ENCODE measurements around the gene DOLPP1. TPM values are rescaled to one million over a fixed set of nuclear protein-coding genes. Genes with fewer than 3 reads are reported as not detected.

Gene DOLPP1
- total RNA-seq, 1 donor from 2014 or later = 21.5 TPM

GRCh38 chr9:129136446-129137035, 55.6 kb downstream of the DOLPP1 start:
- intact Hi-C loops (cut with micrococcal nuclease) = no loop called here

- intact Hi-C loops (cut with micrococcal nuclease) = loop anchor here (2.0 kb wide), 2 partner anchors 57 to 645 kb away; partner anchors contain the start of gene DOLPP1
Measured at GRCh38 chr9:129137292-129138143, 56.6 kb downstream of the DOLPP1 start.

- intact Hi-C loops (cut with micrococcal nuclease) = loop anchor here (2.0 kb wide), 2 partner anchors 57 to 645 kb away; partner anchors contain the start of gene DOLPP1
Measured at GRCh38 chr9:129138144-129138462, 57.2 kb downstream of the DOLPP1 start.

GRCh38 chr9:129138476-129139232, 57.7 kb downstream of the DOLPP1 start:
- intact Hi-C loops (cut with micrococcal nuclease) = loop anchor here (1.0 to 2.0 kb wide), 7 partner anchors 7 to 644 kb away; partner anchors contain the start of gene DOLPP1

GRCh38 chr9:129139233-129139992, 58.5 kb downstream of the DOLPP1 start:
- intact Hi-C loops (cut with micrococcal nuclease) = loop anchor here (1.0 to 2.0 kb wide), 7 partner anchors 8 to 643 kb away; partner anchors contain the start of gene DOLPP1

- intact Hi-C loops (cut with micrococcal nuclease) = loop anchor here (1.0 to 2.0 kb wide), 13 partner anchors 9 to 651 kb away; partner anchors contain the start of gene DOLPP1
Measured at GRCh38 chr9:129139993-129140396, 59.1 kb downstream of the DOLPP1 start.

Other genes with a start within 250 kb of the DOLPP1 start
- gene KYAT1, start 199.2 kb upstream of the DOLPP1 start, total RNA-seq = 13.9 and 14.9 TPM in 2 replicates
- 60.1 and 60.2 TPM in 2 replicates for gene LRRC8A, start 199.0 kb upstream of the DOLPP1 start, total RNA-seq
- gene PHYHD1, start 160.1 kb upstream of the DOLPP1 start, total RNA-seq = 2.7 and 2.9 TPM in 2 replicates
- gene DOLK, start 133.5 kb upstream of the DOLPP1 start, total RNA-seq = 11.4 and 13.1 TPM in 2 replicates
- gene NUP188, start 133.4 kb upstream of the DOLPP1 start, total RNA-seq = 103 and 105 TPM in 2 replicates
- gene SH3GLB2, start 52.8 kb upstream of the DOLPP1 start, total RNA-seq = 87.4 and 93.5 TPM in 2 replicates
- gene MIGA2, start 44.5 kb upstream of the DOLPP1 start, total RNA-seq = 49.9 and 50.2 TPM in 2 replicates
- 15.0 and 15.2 TPM in 2 replicates for gene CRAT, start 29.7 kb downstream of the DOLPP1 start, total RNA-seq
- 109 and 121 TPM in 2 replicates for gene PTPA, start 30.3 kb downstream of the DOLPP1 start, total RNA-seq
- gene IER5L, start 97.2 kb downstream of the DOLPP1 start, total RNA-seq = 3.3 and 3.4 TPM in 2 replicates